Fibroblast of skin of left biceps (primary cell): ENCODE data around the gene TAS2R1.

ENCODE experiments used
- DNase-seq, 2 experiments: peaks; one replicate each; pipeline ENCODE4 v3.0.0-alpha.2; 2013; ENCODE audit warnings: low read depth in 2 of 2

Gene TAS2R1

GRCh38 chr5:9588254-9588653 lies 41.9 kb downstream of the TAS2R1 start:
- no peak for DNase-seq

GRCh38 chr5:9587135-9587534 lies 43.0 kb downstream of the TAS2R1 start:
- DNase-seq, result no peak

- no peak for DNase-seq
Measured at GRCh38 chr5:9582406-9582805, 47.7 kb downstream of the TAS2R1 start.
